Body of pancreas (tissue), 4 donors: ENCODE results near the gene CD109. TPM values are rescaled to one million over a fixed set of nuclear protein-coding genes. Genes with fewer than 3 reads are reported as not detected.
A peak's percentile ranks its signal among the peaks of the same experiment; 100 is the strongest.

ENCODE experiments used
- ATAC-seq: fragments of 150-250 bp; one replicate; pipeline ENCODE4 v1.9.1; 2016
- DNase-seq, 4 donors: peaks; one replicate each; pipeline ENCODE4 v3.0.0-alpha.2; 2019
- H3K27ac ChIP-seq, 4 donors: fragments of 200-600 bp; sonication (generic); 1 replicate in 3 of 4; 2 replicates in 1 of 4; pipeline versions ENCODE4 v1.5.1 to v1.6.1; 2016 to 2019; ENCODE audit warnings: mild to moderate bottlenecking in 1 of 4, mixed read lengths in 1 of 4, moderate library complexity in 1 of 4
- H3K27me3 ChIP-seq, 2 donors: fragments of 200-600 bp; sonication (generic); one replicate each; pipeline ENCODE4 v1.6.0; 2016; ENCODE audit warnings: mild to moderate bottlenecking in 1 of 2
- H3K36me3 ChIP-seq, 2 donors: fragments of 200-600 bp; sonication (generic); replicated peaks in 1 of 2; 2 replicates each; pipeline ENCODE4 v1.5.1; 2016; ENCODE audit warnings: low read depth in 2 of 2; ENCODE audit not compliant: insufficient read depth in 1 of 2
- H3K4me1 ChIP-seq: fragments of 200-600 bp; sonication (generic); one replicate; pipeline ENCODE4 v1.6.0; 2016
- H3K4me3 ChIP-seq, 2 donors: fragments of 200-600 bp; sonication (generic); 1 replicate in 1 of 2; 2 replicates in 1 of 2; pipeline ENCODE4 v1.5.1; 2016 to 2019
- H3K9me3 ChIP-seq, 3 donors: fragments of 200-600 bp; sonication (generic); 1 replicate in 2 of 3; 2 replicates in 1 of 3; pipeline ENCODE4 v1.5.1; 2016
- CTCF ChIP-seq, 7 experiments: fragments of 450-650 bp in 4 of 7; fragments of 200-600 bp in 3 of 7; sonication (generic) in 3 of 7; IDR thresholded peaks; one replicate each; pipeline ENCODE4 v1.5.1; 2016 to 2019; ENCODE audit warnings: antibody characterized with exemption in 7 of 7
- POLR2A ChIP-seq, 3 donors: fragments of 450-650 bp; IDR thresholded peaks; one replicate each; pipeline ENCODE4 v1.6.1; 2016; ENCODE audit warnings: antibody characterized with exemption in 3 of 3, mild to moderate bottlenecking in 2 of 3
- WGBS, 2 donors: methylation state at CpG; one replicate each; pipeline ENCODE4 v1.1.5; 2017; 5-methylcytosine and 5-hydroxymethylcytosine counted together
- intact Hi-C: fragments of 100-400 bp; cut with DNase I; formaldehyde crosslinking; loops from one replicate; pipeline ENCODE4 v1.15.1; 2023
- total RNA-seq, 2 donors: library from RNA; depleted of rRNA; stranded (reverse); fragments of >200 nt; gene quantifications; one replicate each; pipeline ENCODE4 v1.1.0, GENCODE V29; 2016

The CD109 gene
- total RNA-seq, 2 donors from 2014 or later = 2.6 to 30.7 TPM

DNA sequence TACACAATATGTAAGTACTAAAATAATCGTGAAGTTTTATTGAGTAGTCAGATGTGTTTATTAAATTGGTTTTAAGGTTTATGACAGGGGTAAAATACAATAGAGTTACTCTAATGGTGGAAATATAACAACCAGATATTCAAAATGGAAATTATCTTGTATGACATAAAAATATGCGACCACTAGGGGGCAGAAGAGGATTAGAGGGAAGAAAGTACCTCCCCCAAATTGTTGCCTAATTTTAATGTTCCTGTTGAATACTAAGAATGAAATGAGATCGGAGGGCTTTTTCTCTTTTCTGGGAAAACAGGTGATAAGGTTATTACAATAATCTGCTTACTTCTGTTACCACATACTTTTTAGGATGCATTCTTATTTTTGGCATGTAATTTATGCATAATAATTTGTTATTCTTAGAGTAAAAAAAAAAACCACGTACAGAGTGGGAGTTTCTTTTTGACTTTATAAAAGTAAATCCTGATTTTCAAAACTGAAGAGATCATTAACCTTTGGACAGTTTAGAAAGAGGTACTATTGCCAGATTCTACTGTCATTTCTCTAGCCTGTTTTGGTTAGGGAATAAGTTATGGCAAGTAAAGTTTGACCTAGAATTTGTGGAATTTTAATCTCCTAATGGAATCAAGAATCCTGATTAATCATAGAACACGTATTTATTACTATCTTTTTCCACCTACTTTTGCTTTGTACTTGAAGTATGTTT, 159.2 kb downstream of the CD109 start:
- no peak overlapping the region for H3K4me3 ChIP-seq
- no peaks in the 10 kb centered on the region for H3K9me3 ChIP-seq
- 16 to 19% methylated on average over 5 of the region's 5 CpGs for WGBS, 2 donors
- H3K27me3 ChIP-seq = no peaks in the 10 kb centered on the region
- DNase-seq = peak in 1 of 4 donors; percentile 5
- intact Hi-C loops = no loop called here
- peak; percentile 53 for ATAC-seq
- H3K4me1 ChIP-seq = no peaks in the 10 kb centered on the region
- TF ChIP-seq POLR2A (IDR thresholded peaks at IDR 0.05) (no peak), CTCF (IDR thresholded peaks at IDR 0.05) (peak; percentile 46 to 68 (median 56))
- H3K36me3 ChIP-seq = no peaks in the 10 kb centered on the region
- H3K27ac ChIP-seq = no peak overlapping the region

- H3K4me3 ChIP-seq = no peak overlapping the region
- 46 to 57% methylated on average over 3 of the region's 3 CpGs for WGBS, 2 donors
- TF ChIP-seq CTCF (IDR thresholded peaks at IDR 0.05) = no peak
- no peak for TF ChIP-seq POLR2A (IDR thresholded peaks at IDR 0.05)
- H3K27me3 ChIP-seq = no peaks in the 10 kb centered on the region
- H3K9me3 ChIP-seq = no peaks in the 10 kb centered on the region
- no peak for ATAC-seq
- intact Hi-C loops = no loop called here
- no peak for DNase-seq
- no peaks in the 10 kb centered on the region for H3K4me1 ChIP-seq
- no peaks in the 10 kb centered on the region for H3K36me3 ChIP-seq
- H3K27ac ChIP-seq = no peak overlapping the region
Measured at GRCh38 chr6:73857341-73857890, 161.4 kb downstream of the CD109 start.

DNA sequence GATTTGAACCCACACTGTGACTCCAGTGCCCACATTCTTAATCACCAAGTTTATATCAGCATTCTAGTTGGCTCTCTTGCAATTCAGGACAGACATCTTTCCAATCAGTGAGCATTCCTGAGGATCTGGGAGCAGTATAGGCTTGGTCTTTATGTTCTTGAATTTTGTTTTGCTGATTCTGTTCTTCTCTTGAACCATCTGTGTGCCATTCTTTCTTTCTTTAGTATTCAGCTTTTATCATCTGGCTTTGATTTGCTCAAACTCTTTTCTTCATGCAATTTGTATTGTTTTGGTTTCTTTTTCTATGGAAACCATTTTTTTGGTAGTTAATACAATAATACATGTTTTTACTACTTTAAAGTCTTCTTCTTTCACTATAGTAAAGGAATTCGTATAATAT, 162.4 kb downstream of the CD109 start:
- Histone ChIP-seq H3K27me3 (no peaks in the 10 kb centered on the region), H3K4me1 (no peaks in the 10 kb centered on the region), H3K27ac (no peak overlapping the region), H3K4me3 (no peak overlapping the region), H3K9me3 (no peaks in the 10 kb centered on the region), H3K36me3 (no peaks in the 10 kb centered on the region)
- ATAC-seq (no peak), DNase-seq (no peak)
- 46 to 71% methylated on average over 1 of the region's 1 CpG for WGBS, 2 donors
- TF ChIP-seq POLR2A (IDR thresholded peaks at IDR 0.05) = no peak
- no peak for TF ChIP-seq CTCF (IDR thresholded peaks at IDR 0.05)
- intact Hi-C loops = no loop called here

- TF ChIP-seq CTCF (IDR thresholded peaks at IDR 0.05) (no peak), POLR2A (IDR thresholded peaks at IDR 0.05) (no peak)
- H3K27me3 ChIP-seq = no peaks in the 10 kb centered on the region
- no peaks in the 10 kb centered on the region for H3K4me1 ChIP-seq
- 64 to 84% methylated on average over 1 of the region's 1 CpG for WGBS, 2 donors
- intact Hi-C loops = no loop called here
- no peak for DNase-seq
- no peaks in the 10 kb centered on the region for H3K36me3 ChIP-seq
- ATAC-seq = no peak
- no peak overlapping the region for H3K27ac ChIP-seq
- H3K9me3 ChIP-seq = no peaks in the 10 kb centered on the region
- no peak overlapping the region for H3K4me3 ChIP-seq
Measured at GRCh38 chr6:73860303-73860702, 164.3 kb downstream of the CD109 start.

DNA sequence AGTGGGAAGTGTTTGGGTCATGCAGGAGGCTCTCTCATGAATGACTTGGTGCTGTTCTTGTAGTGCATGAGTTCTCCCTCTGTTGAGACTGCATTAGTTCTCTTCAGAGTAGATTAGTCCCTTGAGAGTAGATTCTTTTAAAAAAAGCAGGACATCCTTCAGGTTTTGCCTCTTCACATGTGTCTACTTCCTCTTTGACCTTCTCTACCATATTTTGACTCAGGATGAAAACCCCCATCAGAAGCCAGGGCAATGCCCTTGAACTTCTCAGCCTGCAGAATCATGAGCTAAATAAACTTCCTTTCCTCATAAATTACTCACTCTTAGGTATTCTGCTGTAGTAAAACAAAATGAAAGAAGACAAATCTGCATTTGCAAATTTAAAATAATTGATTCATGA, 170.3 kb downstream of the CD109 start:
- H3K27ac ChIP-seq = no peak overlapping the region
- ATAC-seq = no peak
- H3K4me1 ChIP-seq = no peaks in the 10 kb centered on the region
- H3K9me3 ChIP-seq = no peaks in the 10 kb centered on the region
- H3K4me3 ChIP-seq = no peak overlapping the region
- H3K27me3 ChIP-seq = no peaks in the 10 kb centered on the region
- no peaks in the 10 kb centered on the region for H3K36me3 ChIP-seq
- TF ChIP-seq POLR2A (IDR thresholded peaks at IDR 0.05) (no peak), CTCF (IDR thresholded peaks at IDR 0.05) (no peak)
- intact Hi-C loops = no loop called here
- DNase-seq = no peak
